GM12865 (cell line): Measurements from ENCODE around the gene BCAT1.

Experiments
- DNase-seq: peaks from one replicate; pipeline ENCODE4 v3.0.0; 2010; ENCODE audit warnings: low read depth
- H3K4me3 ChIP-seq: 2 replicates; pipeline ENCODE4 v1.5.1; 2011; ENCODE audit warnings: mild to moderate bottlenecking, low read depth, low read length, control low read depth
- CTCF ChIP-seq: IDR thresholded peaks from 2 replicates; pipeline ENCODE4 v1.5.1; 2011; ENCODE audit warnings: low read length, control low read depth, low read depth, inconsistent platforms; ENCODE audit not compliant: insufficient read depth; ENCODE audit errors: missing control alignments

Gene BCAT1

DNA sequence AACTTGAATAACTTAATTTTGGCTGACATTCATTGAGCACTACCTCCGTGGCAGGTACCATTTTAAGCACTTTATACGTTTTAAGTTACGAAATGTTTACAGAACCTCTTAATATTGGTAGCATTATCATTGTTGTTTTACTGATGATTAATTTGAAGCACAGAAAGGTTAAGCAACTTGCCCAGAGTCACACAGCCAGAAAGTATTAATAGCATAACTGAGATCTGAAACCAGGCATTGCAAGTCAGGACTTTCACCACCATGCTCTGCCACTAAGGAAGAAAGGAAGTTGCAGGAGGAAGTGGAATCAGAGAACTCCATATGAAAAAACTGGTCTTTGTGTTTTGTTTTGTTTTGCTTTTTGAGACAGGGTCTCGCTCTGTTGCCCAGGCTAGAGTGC lies 28.2 kb upstream of the BCAT1 start:
- no peak overlapping the region for H3K4me3 ChIP-seq
- peak; percentile 32 for DNase-seq
- no peak for TF ChIP-seq CTCF

DNA sequence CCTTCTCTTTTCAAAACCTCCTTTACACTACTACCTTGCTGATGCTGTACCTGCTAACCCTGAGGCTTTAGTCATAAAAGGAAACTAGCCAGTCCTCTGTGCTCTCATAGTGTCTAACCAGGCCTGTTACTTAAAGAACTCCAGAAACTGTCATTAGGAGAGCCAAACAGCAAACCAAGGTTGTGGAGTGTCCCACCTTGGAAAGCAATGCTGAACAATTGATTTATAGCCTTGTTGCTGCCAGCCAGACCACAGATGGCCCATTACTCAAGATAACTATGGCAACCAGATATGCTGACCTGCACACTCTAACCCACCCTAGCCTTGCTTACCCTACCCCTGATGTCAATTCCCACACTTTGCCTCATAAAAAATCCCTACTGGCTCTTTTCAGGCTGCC lies 26.5 kb upstream of the BCAT1 start:
- H3K4me3 ChIP-seq, result no peak overlapping the region
- no peak for TF ChIP-seq CTCF
- DNase-seq, result no peak

DNA sequence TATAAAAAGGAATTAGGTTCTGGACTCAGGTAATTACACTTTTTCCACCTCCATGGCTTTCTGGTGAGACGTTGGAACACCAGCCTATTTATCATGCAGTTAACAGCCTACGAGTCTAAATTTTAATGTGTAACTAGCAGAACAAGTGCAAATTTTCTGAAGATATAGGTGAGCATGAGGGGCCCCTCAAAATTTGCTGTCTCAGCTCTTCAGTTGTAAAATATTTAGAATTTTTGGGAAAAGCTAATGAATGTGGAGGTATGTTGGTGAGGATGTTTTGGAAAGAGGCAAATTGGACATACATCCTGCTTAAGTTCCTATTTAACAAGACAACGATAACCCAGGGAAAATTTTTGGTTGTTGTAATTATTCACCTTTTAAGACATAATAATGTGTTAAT lies 25.3 kb upstream of the BCAT1 start:
- no peak for DNase-seq
- no peak for TF ChIP-seq CTCF
- H3K4me3 ChIP-seq, result no peak overlapping the region

DNA sequence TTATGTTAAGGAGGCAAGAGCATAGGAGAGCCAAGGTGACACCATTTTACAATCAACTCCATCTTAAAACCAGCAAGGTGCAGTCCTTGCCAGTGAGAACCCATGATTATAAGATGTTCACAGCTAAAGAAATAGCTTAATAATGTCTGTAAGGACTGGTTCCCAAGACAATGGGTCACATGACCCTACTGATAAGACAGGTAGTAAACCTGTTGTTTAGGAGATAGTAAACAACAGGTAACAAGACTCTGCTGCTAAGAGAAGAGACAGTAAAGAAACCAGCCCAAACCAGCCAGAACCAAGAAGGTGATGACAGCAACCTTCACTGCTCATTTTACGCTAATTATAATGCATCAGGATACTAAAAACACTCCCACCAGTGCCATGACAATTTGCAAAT lies 23.2 kb upstream of the BCAT1 start:
- no peak for TF ChIP-seq CTCF
- no peak for DNase-seq
- H3K4me3 ChIP-seq, result no peak overlapping the region

- DNase-seq, result no peak
- no peak overlapping the region for H3K4me3 ChIP-seq
- TF ChIP-seq CTCF, result no peak
Observed at GRCh38 chr12:24970177-24970576, 21.3 kb upstream of the BCAT1 start.

GRCh38 chr12:24966951-24967564 lies 18.2 kb upstream of the BCAT1 start:
- no peak overlapping the region for H3K4me3 ChIP-seq
- TF ChIP-seq CTCF, result no peak
- DNase-seq, result no peak

- no peak for TF ChIP-seq CTCF
- DNase-seq, result no peak
- H3K4me3 ChIP-seq, result no peak overlapping the region
Observed at GRCh38 chr12:24964342-24964741, 15.4 kb upstream of the BCAT1 start.
